ENCODE data around the gene URI1. TPM values are rescaled to one million over a fixed set of nuclear protein-coding genes. Genes with fewer than 3 reads are reported as not detected.
"Not testable (repeated sequence)": the region's sequence is repeated elsewhere in the genome, so short reads cannot be mapped to it uniquely, and the experiment has no call there.

URI1 gene, protein sequence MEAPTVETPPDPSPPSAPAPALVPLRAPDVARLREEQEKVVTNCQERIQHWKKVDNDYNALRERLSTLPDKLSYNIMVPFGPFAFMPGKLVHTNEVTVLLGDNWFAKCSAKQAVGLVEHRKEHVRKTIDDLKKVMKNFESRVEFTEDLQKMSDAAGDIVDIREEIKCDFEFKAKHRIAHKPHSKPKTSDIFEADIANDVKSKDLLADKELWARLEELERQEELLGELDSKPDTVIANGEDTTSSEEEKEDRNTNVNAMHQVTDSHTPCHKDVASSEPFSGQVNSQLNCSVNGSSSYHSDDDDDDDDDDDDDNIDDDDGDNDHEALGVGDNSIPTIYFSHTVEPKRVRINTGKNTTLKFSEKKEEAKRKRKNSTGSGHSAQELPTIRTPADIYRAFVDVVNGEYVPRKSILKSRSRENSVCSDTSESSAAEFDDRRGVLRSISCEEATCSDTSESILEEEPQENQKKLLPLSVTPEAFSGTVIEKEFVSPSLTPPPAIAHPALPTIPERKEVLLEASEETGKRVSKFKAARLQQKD
- total RNA-seq = 10 to 100 TPM; 63.6 to 74.6 TPM

DNA sequence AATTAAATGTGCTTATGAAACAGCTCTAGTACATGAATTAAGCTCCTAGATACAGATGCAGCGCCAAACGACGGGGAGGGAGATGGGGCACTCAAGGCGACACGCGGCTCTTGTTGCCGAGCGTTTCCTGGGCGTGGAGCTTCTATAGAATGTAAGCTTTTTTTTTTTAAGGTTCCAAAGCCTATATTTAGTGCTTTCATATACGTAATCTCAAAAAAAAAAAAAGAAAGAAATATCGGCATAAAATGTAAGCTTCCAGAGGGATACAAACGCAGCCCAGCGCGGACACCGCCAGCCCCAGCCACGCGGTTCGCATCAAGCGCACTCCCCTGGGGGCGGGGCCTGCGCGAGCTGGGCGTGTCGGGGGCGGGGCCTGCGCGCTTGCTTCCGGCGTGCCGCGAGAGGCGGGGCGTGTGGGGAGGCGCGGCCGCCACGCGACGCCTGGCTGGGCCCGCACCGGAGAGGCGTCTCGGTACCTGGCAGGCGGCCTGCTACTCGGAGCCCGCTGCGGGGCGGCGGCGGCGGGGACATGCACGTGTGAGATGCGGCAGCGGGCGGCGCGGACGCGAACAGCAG is at the start of gene URI1:
Gene URI1, plus strand, starts transcription at position 412 of the 576 bp plus-strand sequence. CDS start 309 bp downstream, outside the sequence.
- peaks cover 4 to 7% of the 10 kb centered on the region in 2 donors for H3K9me3 Mint-ChIP-seq
- peak; percentile 86 to 87 for ATAC-seq (replicated peaks in 1 of 2)
- peak within 1 kb of the TSS; percentile 94 for H3K4me3 Mint-ChIP-seq
- no peaks in the 10 kb centered on the region for H3K27me3 Mint-ChIP-seq (ENCODE audit: low read depth)
- peaks cover 48% of the 10 kb centered on the region for H3K4me1 Mint-ChIP-seq (ENCODE audit: low read depth)
- peak within 1 kb of the TSS; percentile 96 for H3K27ac Mint-ChIP-seq
- DNase-seq = peak; percentile 93 to 98
- H3K36me3 Mint-ChIP-seq (ENCODE audit: insufficient read depth in 2 of 2) = peaks cover 1 to 9% of the 10 kb centered on the region in 2 donors

DNA sequence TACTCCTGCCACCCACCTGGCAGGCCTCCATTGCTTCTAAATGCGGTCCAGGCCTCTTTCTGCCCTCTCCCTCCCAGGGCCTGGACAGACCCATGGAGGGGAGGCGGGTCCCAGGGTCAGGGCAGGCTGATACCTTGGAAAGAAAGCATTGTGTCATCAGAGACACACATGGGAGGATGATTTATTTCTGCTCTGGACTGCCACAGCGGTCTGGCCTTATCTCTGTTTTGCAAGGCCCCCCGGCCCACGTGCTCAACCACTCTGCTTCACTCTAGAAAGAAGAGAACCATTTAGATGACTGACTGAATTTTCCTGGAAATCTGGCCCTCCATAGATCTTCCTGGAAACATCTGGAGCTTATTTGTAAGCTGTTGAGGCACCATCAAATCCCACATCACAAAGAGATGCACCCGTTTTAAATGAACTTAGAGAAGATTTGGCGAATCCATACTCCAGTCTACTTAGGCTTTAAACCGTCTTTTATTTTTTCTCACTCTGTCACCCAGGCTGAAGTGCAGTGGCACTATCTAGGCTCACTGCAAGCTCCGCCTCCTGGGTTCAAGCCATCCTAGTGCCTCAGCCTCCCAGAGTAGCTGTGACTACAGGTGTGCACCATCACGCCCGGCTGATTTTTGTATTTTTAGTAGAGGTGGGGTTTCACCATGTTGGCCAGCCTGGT is 48.3 kb upstream of the URI1 start:
- no peaks in the 10 kb centered on the region for H3K4me1 Mint-ChIP-seq (ENCODE audit: low read depth)
- H3K27ac Mint-ChIP-seq = no peak overlapping the region
- H3K27me3 Mint-ChIP-seq (ENCODE audit: low read depth) = no peaks in the 10 kb centered on the region
- ATAC-seq (replicated peaks in 1 of 2) (no peak), DNase-seq (no peak)
- H3K9me3 Mint-ChIP-seq = peaks cover 5 to 7% of the 10 kb centered on the region in 2 donors
- no peak overlapping the region for H3K4me3 Mint-ChIP-seq
- no peaks in the 10 kb centered on the region for H3K36me3 Mint-ChIP-seq (ENCODE audit: insufficient read depth in 2 of 2)

DNA sequence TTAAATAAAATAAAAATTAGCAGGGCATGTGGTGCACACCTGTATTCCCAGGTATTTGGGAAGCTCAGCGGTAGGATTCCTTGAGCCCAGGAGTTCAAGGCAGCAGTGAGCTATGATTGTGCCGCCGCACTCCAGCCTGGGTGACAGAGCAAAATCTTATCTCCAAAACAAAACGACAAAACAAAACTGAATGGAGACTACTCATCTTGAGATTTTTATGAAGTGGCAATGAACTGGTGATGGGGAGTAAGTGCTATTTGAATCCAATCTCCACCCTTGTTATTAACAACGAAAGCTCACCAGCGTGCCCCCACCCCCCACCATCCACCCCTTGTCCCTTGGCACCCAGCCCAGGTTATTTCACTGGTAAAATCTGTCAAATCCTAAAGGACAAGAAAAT is 45.2 kb upstream of the URI1 start:
- DNase-seq = no peak
- no peak overlapping the region for H3K4me3 Mint-ChIP-seq
- no peaks in the 10 kb centered on the region for H3K9me3 Mint-ChIP-seq
- no peak overlapping the region for H3K27ac Mint-ChIP-seq
- H3K4me1 Mint-ChIP-seq (ENCODE audit: low read depth) = no peaks in the 10 kb centered on the region
- no peaks in the 10 kb centered on the region for H3K36me3 Mint-ChIP-seq (ENCODE audit: insufficient read depth in 2 of 2)
- ATAC-seq (replicated peaks in 1 of 2) = no peak
- H3K27me3 Mint-ChIP-seq (ENCODE audit: low read depth) = no peaks in the 10 kb centered on the region

DNA sequence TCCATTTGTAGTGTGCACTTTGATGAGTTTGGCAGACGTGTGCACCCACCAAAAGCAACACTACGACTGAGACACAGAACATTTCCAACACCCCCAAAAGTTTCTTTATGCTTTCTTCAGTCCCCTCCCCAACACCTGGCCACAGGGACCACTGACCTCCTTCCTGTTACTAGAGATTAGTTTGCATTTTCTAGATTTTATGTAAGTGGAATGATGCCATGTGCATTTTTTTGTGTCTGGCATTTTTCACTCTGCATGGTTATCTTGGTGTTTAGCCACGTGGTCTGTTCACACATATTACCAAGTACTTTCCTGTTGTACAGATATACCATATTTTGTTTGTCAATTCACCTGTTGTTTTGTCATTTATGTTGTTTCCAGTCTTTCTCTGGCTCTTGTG is 44.6 kb upstream of the URI1 start:
- Mint-ChIP-seq H3K9me3 (no peaks in the 10 kb centered on the region), H3K4me3 (no peak overlapping the region), H3K27ac (no peak overlapping the region), H3K27me3 (ENCODE audit: low read depth) (no peaks in the 10 kb centered on the region), H3K36me3 (ENCODE audit: insufficient read depth in 2 of 2) (no peaks in the 10 kb centered on the region), H3K4me1 (ENCODE audit: low read depth) (no peaks in the 10 kb centered on the region)
- no peak for ATAC-seq (replicated peaks in 1 of 2)
- DNase-seq = no peak

DNA sequence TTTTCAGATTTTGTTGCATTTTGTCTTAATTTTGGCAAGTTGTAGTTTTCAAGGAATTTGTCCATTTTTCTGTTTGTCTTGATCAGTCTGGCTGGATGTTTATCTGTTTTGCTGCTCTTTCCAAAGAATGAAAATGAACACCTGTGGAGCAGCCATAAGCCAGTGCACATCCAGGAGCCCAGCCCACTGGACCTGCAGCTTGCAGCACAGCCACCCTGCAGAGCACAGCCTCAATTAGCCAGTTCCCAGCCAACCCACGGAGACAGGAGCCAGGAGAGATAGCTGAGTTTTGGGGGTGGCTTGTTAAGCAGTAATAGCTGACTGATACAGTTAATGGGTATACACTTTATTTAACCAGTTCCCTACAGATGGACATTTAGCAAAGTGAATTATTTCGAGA is 38.0 kb upstream of the URI1 start:
- Mint-ChIP-seq H3K27ac (no peak overlapping the region), H3K27me3 (ENCODE audit: low read depth) (no peaks in the 10 kb centered on the region), H3K4me1 (ENCODE audit: low read depth) (no peaks in the 10 kb centered on the region), H3K36me3 (ENCODE audit: insufficient read depth in 2 of 2) (peaks cover 0 to 2% of the 10 kb centered on the region in 2 donors), H3K4me3 (no peak overlapping the region), H3K9me3 (peaks cover 0 to 2% of the 10 kb centered on the region in 2 donors)
- no peak for ATAC-seq (replicated peaks in 1 of 2)
- no peak for DNase-seq

DNA sequence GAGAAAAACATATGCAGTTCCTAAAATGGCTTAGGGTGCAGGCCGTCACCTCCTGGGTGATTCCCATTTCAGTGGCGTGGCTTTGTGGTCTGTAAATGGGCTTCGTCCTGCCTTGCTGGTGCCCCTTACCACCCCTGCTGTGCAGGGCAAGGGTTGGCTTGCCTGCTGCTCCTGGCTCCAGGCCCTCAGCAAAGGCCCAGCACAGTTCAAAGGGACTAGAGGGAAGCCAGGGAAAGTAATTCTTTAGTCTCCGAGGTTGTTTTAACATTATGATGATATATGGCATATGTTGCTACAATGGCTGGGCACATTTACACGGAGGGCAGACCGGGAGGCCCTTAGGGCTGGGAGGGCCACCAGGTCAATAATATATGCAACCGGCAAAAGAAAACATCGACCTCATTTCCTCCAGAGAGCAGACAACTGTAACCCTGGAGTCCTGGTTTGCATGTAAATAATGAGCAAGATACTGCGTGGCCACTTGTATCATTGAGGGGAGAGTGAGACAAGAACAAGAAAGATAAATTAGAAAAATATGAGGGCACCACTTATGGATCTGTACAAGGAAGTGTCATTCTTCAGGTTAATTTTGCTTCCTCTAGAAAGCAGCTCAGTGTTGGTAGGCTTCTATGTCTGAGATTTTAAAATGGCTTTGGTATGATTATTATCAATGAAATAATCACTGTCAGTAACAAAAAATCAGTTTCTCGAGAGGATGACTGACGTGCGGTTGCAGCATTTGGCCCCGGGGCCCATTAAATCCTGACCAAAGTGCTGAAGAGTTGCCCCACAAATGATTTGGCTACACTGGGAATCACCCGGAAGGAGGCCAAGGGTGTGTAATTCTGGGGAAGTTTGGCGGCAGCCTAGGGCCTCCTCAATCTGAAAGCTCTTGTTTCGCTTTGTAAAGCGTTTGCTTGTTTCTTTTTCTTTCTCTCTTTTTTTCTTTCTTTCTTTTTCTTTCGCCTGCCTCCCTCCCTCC is 32.8 kb upstream of the URI1 start:
- ATAC-seq (replicated peaks in 1 of 2) = no peak
- no peak overlapping the region for H3K4me3 Mint-ChIP-seq
- no peaks in the 10 kb centered on the region for H3K9me3 Mint-ChIP-seq
- no peaks in the 10 kb centered on the region for H3K4me1 Mint-ChIP-seq (ENCODE audit: low read depth)
- DNase-seq = no peak
- H3K27me3 Mint-ChIP-seq (ENCODE audit: low read depth) = peaks cover 7% of the 10 kb centered on the region
- no peak overlapping the region for H3K27ac Mint-ChIP-seq
- H3K36me3 Mint-ChIP-seq (ENCODE audit: insufficient read depth in 2 of 2) = peaks cover 0 to 2% of the 10 kb centered on the region in 2 donors

DNA sequence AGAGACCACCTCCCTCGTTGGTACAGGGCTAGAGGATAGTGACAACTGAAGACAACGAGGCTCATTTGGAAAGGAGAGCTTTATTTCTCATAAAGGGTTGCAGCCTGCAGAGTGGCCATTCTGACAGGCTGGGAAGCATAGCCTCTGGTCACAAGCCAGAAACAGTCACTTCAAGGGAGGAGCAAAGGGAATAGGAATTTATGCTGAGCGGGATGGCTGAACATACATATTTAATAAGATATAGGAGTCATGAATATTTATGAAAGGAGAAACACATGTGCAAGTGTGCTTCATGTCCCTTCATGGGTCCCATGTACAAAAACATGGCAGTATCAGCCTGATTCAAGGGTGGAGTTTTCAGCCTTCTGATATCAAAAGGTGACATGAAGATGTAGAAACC is 27.1 kb upstream of the URI1 start:
- DNase-seq = no peak
- no peaks in the 10 kb centered on the region for H3K36me3 Mint-ChIP-seq (ENCODE audit: insufficient read depth in 2 of 2)
- no peak overlapping the region for H3K4me3 Mint-ChIP-seq
- no peaks in the 10 kb centered on the region for H3K9me3 Mint-ChIP-seq
- no peak overlapping the region for H3K27ac Mint-ChIP-seq
- ATAC-seq (replicated peaks in 1 of 2) = no peak
- H3K4me1 Mint-ChIP-seq (ENCODE audit: low read depth) = no peaks in the 10 kb centered on the region
- H3K27me3 Mint-ChIP-seq (ENCODE audit: low read depth) = peaks cover 15% of the 10 kb centered on the region

DNA sequence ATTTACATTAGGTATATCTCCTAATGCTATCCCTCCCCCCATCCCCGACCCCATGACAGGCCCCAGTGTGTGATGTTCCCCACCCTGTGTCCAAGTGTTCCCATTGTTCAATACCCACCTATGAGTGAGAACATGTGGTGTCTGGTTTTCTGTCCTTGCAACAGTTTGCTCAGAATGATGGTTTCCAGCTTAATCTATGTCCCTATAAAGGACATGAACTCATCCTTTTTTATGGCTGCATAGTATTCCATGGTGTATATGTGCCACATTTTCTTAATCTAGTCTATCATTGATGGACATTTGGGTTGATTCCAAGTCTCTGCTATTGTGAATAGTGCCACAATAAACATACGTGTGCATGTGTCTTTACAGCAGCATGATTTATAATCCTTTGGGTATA is 26.2 kb upstream of the URI1 start:
- not testable (repeated sequence) for H3K4me1 Mint-ChIP-seq (ENCODE audit: low read depth); H3K9me3 Mint-ChIP-seq; H3K36me3 Mint-ChIP-seq (ENCODE audit: insufficient read depth in 2 of 2); DNase-seq; ATAC-seq (replicated peaks in 1 of 2); H3K27ac Mint-ChIP-seq; H3K4me3 Mint-ChIP-seq
- H3K27me3 Mint-ChIP-seq (ENCODE audit: low read depth) = peaks cover 11% of the 10 kb centered on the region

DNA sequence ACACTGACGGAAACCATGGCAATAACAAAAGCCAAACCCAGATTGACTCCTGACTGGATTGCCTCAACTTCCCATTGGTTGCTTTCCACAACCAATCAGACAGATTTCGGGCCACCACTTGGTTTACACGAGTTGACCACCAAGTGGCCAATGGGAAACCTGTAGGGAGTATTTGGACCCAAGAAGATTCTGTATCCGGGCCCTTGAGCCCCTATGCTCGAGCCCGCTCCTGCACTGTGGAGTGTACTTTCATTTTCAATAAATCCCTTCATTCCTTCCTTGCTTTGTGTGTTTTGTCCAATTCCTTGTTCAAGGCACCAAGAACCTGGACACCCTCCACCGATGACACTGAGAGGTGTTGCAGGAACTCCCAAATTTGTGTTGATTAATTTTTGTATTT is 24.1 kb upstream of the URI1 start:
- no peak for DNase-seq
- Mint-ChIP-seq H3K9me3 (no peaks in the 10 kb centered on the region), H3K4me3 (no peak overlapping the region), H3K36me3 (ENCODE audit: insufficient read depth in 2 of 2) (no peaks in the 10 kb centered on the region), H3K27me3 (ENCODE audit: low read depth) (peaks cover 8% of the 10 kb centered on the region), H3K27ac (no peak overlapping the region), H3K4me1 (ENCODE audit: low read depth) (no peaks in the 10 kb centered on the region)
- ATAC-seq (replicated peaks in 1 of 2) = no peak

DNA sequence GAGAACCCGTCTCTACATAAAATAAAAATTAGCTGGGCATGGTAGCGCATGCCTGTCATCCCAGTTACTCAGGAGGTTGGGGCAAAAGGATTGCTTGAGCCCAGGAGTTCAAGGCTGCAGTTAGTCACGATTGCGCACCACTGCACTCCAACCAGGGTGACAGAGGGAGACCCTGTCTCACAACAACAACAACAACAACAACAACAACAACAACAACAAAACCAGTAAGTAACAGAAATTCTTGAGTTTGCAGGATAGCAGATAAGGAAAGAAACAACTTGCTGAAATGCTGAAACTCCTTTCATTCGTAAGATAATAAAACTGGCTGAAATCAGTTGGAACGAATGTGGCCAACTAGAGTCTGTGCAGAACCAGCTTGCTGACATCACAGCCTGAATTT is 23.1 kb upstream of the URI1 start:
- no peaks in the 10 kb centered on the region for H3K36me3 Mint-ChIP-seq (ENCODE audit: insufficient read depth in 2 of 2)
- DNase-seq (no peak), ATAC-seq (replicated peaks in 1 of 2) (no peak)
- H3K4me1 Mint-ChIP-seq (ENCODE audit: low read depth) = no peaks in the 10 kb centered on the region
- peaks cover 8% of the 10 kb centered on the region for H3K27me3 Mint-ChIP-seq (ENCODE audit: low read depth)
- no peak overlapping the region for H3K4me3 Mint-ChIP-seq
- H3K27ac Mint-ChIP-seq = no peak overlapping the region
- H3K9me3 Mint-ChIP-seq = no peaks in the 10 kb centered on the region

DNA sequence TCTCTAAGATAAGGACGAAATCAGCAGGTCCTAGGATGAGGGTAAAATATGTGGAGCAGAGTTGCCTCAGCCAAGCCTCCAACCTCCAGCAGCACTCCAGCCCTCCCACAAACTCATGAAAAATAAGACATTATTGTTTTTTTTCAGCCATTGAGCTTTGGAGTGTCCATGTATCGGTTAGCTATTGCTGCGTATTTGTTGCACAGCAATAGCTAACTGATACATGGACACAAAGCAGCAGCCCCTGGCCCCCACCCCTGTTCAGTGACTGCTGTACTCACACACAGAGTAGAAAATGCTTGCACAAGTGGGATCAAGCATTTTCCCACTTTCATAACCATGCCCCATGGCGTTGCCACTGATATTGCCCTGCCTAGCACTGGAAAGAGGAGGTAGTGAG is 19.1 kb upstream of the URI1 start:
- H3K27me3 Mint-ChIP-seq (ENCODE audit: low read depth) = no peaks in the 10 kb centered on the region

DNA sequence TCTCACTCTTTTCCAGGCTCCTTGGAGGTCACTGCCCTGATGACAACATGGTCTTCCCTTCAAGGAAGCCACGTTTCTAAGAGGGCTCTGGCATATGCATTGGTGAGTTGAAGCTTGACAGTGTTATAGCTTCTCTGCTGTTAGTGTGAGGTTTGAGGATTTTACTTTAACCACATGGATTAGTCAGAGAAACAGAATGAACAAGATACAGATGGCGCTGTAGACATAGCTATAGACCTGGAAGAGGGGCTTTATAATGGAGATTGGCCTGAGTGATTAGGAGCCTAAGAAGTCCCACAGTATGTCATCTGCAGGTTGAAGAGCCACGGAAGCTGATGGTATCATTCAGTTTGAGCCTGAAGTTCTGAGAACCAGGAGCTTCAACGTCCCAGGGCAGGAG is 18.4 kb upstream of the URI1 start:
- H3K9me3 Mint-ChIP-seq = no peaks in the 10 kb centered on the region

More for the DNA sequence above, 19.1 kb upstream of the URI1 start:
- H3K36me3 Mint-ChIP-seq (ENCODE audit: insufficient read depth in 2 of 2) = no peaks in the 10 kb centered on the region
- no peak for ATAC-seq (replicated peaks in 1 of 2)
- no peak overlapping the region for H3K27ac Mint-ChIP-seq
- no peak for DNase-seq
- no peaks in the 10 kb centered on the region for H3K9me3 Mint-ChIP-seq
- H3K4me1 Mint-ChIP-seq (ENCODE audit: low read depth) = no peaks in the 10 kb centered on the region
- no peak overlapping the region for H3K4me3 Mint-ChIP-seq

More for the DNA sequence above, 18.4 kb upstream of the URI1 start:
- H3K36me3 Mint-ChIP-seq (ENCODE audit: insufficient read depth in 2 of 2) = no peaks in the 10 kb centered on the region
- H3K27me3 Mint-ChIP-seq (ENCODE audit: low read depth) = no peaks in the 10 kb centered on the region
- H3K4me1 Mint-ChIP-seq (ENCODE audit: low read depth) = no peaks in the 10 kb centered on the region
- DNase-seq (no peak), ATAC-seq (replicated peaks in 1 of 2) (peak; percentile 46 to 52)
- H3K4me3 Mint-ChIP-seq = no peak overlapping the region
- no peak overlapping the region for H3K27ac Mint-ChIP-seq

All from activated T-cell treated with anti-CD3 and anti-CD28 coated beads, Interleukin-2, amount 50 U/mL, for 72 hours (primary cell).